Duodenal mucosa (tissue), 2 donors: Measurements from ENCODE around the gene IL31.

ENCODE experiments used
- H3K27ac ChIP-seq: one replicate; pipeline ENCODE4 v1.7.0; 2013; ENCODE audit warnings: low read depth, low read length
- H3K27me3 ChIP-seq, 2 donors: one replicate each; pipeline ENCODE4 v1.7.0; 2013; ENCODE audit warnings: low read length in 2 of 2, control low read depth in 1 of 2; ENCODE audit not compliant: insufficient read depth in 2 of 2, control insufficient read depth in 1 of 2
- H3K36me3 ChIP-seq, 2 donors: one replicate each; pipeline ENCODE4 v1.7.0; 2013; ENCODE audit warnings: low read length in 2 of 2, control low read depth in 1 of 2; ENCODE audit not compliant: insufficient read depth in 2 of 2, control insufficient read depth in 1 of 2
- H3K4me1 ChIP-seq, 2 donors: one replicate each; pipeline ENCODE4 v1.7.0; 2013; ENCODE audit warnings: low read length in 2 of 2, control low read depth in 1 of 2; ENCODE audit not compliant: insufficient read depth in 2 of 2, control insufficient read depth in 1 of 2
- H3K4me3 ChIP-seq, 2 donors: one replicate each; pipeline ENCODE4 v1.7.0; 2013; ENCODE audit warnings: low read length in 2 of 2, low read depth in 1 of 2
- H3K9ac ChIP-seq, 2 donors: one replicate each; pipeline ENCODE4 v1.7.0; 2013; ENCODE audit warnings: low read length in 2 of 2, low read depth in 1 of 2
- H3K9me3 ChIP-seq, 2 donors: one replicate each; pipeline ENCODE4 v1.7.0; 2013; ENCODE audit warnings: low read length in 2 of 2, control low read depth in 1 of 2; ENCODE audit not compliant: control insufficient read depth in 1 of 2

IL31 gene

DNA sequence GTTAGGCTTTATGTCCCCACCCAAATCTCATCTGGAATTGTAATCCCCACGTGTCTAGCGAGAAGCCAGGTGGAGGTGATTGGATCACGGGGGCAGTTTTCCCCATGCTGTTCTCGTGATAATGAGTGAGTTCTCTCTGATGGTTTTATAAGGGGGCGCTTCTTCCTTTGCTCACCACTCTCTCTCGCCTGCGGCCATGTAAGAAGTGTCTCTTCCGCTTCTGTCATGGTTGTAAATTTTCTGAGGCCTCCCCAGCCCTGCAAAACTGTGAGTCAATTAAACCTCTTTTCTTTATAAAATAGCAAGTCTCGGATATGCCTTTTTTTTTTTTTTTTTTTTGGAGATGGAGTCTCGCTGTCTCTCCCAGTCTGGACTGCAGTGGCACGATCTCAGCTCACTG is 13.3 kb downstream of the IL31 start:
- H3K36me3 ChIP-seq = no peaks in the 10 kb centered on the region
- H3K9ac ChIP-seq = no peak overlapping the region
- H3K27me3 ChIP-seq = no peaks in the 10 kb centered on the region
- no peaks in the 10 kb centered on the region for H3K9me3 ChIP-seq
- H3K4me3 ChIP-seq = no peak overlapping the region
- no peak overlapping the region for H3K27ac ChIP-seq
- no peaks in the 10 kb centered on the region for H3K4me1 ChIP-seq

DNA sequence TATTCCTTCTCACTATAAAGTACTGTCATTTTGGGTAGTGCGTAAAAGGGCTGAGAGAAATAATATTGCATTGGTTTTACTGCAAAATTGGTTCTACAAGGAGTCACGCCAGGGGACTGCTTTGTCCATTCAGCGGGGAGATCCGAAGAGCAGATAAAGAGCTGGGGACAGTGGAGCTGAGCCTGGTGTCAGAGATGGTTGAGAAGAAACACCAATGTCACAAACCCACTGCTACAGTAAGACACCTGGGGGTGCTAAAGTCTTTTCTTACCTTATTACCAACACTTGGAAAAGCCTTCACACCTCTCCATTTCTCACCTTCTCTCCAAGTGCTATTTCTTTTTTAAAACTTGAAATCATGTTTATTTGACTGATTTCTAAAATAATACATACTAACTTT is 14.1 kb downstream of the IL31 start:
- Histone ChIP-seq H3K4me3 (no peak overlapping the region), H3K36me3 (no peaks in the 10 kb centered on the region), H3K9ac (no peak overlapping the region), H3K4me1 (no peaks in the 10 kb centered on the region), H3K27me3 (no peaks in the 10 kb centered on the region), H3K9me3 (no peaks in the 10 kb centered on the region), H3K27ac (no peak overlapping the region)

DNA sequence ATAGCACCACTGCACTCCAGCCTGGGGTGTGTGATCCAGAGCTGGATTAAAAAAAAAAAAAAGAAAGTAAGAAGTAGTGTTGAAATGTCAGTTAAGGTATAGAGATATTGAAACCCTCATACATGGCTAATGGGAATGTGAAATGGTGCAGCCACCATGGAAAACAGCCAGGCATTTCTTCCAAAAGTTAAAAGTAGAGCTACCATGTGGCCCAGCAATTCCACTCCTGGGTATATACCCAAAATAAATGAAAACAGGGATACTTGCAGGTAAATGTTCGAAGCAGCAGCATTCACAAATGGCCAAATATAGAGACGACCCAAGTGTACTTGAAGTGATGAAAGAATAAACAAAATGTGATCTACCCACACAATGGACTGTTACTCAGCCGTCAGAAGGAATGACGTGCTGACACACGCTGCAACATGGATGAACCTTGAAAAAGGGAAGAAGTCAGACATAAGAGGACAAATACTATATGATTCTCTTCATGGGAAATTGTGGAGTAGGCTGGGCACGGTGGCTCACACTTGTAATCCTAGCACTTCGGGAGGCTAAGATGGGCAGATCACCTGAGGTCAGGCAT is 15.2 kb downstream of the IL31 start:
- no peak overlapping the region for H3K27ac ChIP-seq
- H3K36me3 ChIP-seq = no peaks in the 10 kb centered on the region
- H3K4me3 ChIP-seq = no peak overlapping the region
- no peaks in the 10 kb centered on the region for H3K4me1 ChIP-seq
- H3K27me3 ChIP-seq = no peaks in the 10 kb centered on the region
- H3K9ac ChIP-seq = no peak overlapping the region
- H3K9me3 ChIP-seq = no peaks in the 10 kb centered on the region

DNA sequence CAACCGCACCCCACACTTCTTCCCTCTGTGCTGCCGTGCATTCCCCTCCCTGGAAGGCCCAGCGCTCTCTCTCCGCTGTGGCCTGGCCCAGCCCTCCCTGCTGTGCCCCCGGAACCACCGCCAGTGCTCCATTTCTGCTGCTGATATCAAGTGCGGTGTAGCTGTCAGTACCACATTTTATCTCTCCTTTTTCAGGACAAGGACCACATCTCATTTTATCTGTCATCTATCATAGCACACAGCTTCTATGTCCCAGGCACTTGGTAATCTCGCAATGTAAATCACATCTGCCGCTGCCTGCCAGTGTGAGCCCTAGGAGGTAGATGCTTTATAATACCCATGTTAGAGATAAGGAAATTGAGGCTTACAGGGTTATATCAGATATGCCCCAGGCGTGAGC is 18.3 kb downstream of the IL31 start:
- no peak overlapping the region for H3K4me3 ChIP-seq
- no peak overlapping the region for H3K27ac ChIP-seq
- H3K9me3 ChIP-seq = no peaks in the 10 kb centered on the region
- no peaks in the 10 kb centered on the region for H3K36me3 ChIP-seq
- H3K9ac ChIP-seq = no peak overlapping the region
- H3K27me3 ChIP-seq = no peaks in the 10 kb centered on the region
- H3K4me1 ChIP-seq = no peaks in the 10 kb centered on the region

DNA sequence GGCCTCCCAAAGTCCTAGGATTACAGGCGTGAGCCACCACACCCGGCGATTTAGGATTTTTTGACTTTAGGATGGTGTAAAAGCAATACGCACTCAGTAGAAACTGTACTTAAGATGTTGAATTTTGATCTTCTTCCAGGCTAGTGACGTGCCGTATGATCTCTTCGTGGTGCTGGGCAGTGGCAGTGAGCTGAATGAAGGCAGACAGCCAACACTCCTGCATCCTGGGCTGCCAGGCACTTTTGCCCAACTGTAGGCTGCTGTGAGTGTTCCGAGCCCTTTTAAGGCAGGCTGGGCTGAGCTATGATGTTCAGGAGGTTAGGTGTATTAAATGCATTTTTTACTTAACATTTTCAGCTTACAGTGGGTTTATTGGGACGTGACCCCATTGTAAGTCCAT is 21.3 kb downstream of the IL31 start:
- H3K4me3 ChIP-seq = no peak overlapping the region
- no peaks in the 10 kb centered on the region for H3K4me1 ChIP-seq
- H3K36me3 ChIP-seq = no peaks in the 10 kb centered on the region
- no peak overlapping the region for H3K9ac ChIP-seq
- H3K27me3 ChIP-seq = no peaks in the 10 kb centered on the region
- no peaks in the 10 kb centered on the region for H3K9me3 ChIP-seq
- no peak overlapping the region for H3K27ac ChIP-seq

DNA sequence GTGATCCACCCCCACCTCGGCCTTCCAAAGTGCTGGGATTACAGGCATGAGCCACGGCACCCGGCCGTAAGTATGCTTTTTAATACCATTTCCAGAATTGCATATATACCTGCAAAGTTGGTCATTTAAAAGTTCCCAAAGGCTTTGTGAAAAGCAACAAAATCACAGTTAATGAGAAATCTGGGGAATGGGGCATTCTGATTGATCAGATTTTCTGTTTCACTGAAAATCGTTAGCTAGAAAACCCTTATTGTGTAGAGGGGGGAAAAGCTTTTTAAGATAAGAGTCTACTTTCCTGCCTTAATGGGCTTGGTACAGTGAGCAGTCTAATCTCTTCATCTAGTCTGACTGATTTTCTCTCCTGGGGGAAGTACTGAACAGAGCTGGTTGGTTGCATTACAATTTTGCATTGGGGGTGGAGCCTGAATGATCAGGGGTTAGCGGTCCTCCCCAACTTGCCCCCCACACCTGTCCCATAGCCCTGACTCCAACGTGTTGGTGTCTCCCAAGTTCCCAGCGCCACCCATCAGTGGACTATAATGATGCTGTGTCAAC is 23.8 kb downstream of the IL31 start:
- H3K27me3 ChIP-seq = no peaks in the 10 kb centered on the region
- H3K9me3 ChIP-seq = no peaks in the 10 kb centered on the region
- H3K36me3 ChIP-seq = no peaks in the 10 kb centered on the region
- H3K4me3 ChIP-seq = no peak overlapping the region
- no peak overlapping the region for H3K27ac ChIP-seq
- no peak overlapping the region for H3K9ac ChIP-seq
- H3K4me1 ChIP-seq = no peaks in the 10 kb centered on the region

DNA sequence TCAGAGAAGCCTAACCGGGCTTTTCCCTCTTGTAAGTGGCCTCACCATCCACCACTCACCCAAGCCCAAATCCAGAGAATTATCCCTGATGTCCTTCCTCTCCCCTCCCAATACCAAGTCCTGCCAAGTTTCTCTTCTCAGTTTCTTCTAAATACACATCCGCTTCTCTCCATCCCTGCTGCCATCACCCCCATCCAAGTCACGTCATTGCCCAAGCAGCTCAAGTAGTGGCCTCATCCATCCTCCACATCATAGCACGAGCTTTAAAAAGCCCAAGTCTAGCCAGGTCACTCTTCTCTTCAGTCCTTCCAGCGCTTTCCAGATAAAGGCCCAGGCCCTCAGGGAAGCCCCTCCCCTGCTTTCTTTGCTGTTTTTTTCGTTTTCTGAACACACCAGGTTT is 25.4 kb downstream of the IL31 start:
- no peaks in the 10 kb centered on the region for H3K27me3 ChIP-seq
- H3K9me3 ChIP-seq = no peaks in the 10 kb centered on the region
- peaks cover 0 to 11% of the 10 kb centered on the region in 2 donors for H3K36me3 ChIP-seq
- no peaks in the 10 kb centered on the region for H3K4me1 ChIP-seq
- no peak overlapping the region for H3K27ac ChIP-seq
- no peak overlapping the region for H3K9ac ChIP-seq
- H3K4me3 ChIP-seq = no peak overlapping the region

DNA sequence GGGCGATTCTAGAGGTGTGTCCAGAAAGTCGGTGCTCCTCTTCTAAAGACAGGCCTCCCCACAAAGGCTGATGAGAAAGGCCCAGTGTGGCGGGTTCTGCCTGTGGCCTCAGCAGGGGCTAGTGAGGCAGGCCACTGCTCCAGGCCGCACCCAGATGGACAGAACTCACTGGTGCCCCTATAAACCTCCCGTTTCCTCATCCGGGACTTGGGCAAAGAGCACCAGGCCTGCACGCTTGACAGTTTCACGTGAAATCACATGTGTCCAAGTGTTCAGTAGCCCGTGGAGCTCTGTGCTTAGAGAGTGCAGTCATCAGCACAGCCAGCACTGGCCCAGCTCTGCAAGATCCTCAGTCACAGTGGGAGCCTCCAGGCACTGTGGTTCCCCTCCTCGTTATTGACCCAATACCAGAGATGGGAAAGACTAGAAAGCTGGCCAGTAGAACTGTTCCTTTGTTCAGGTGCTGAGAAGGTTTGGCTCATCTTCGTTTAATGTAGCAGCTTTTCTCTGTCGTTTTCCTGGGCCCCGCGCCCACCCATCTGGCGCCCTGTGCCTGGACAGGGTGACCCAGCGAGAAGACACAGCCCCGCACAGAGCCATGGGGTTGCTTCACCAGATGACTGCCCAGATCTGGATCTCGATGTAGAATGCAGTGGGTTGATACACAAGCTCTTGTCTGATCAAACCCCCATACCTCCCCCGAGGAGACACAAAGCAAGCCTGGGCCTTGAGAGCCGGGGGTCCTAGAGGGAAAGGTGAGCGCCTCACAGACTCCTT is 26.3 kb downstream of the IL31 start:
- no peaks in the 10 kb centered on the region for H3K9me3 ChIP-seq
- H3K9ac ChIP-seq = no peak overlapping the region
- no peaks in the 10 kb centered on the region for H3K27me3 ChIP-seq
- H3K4me3 ChIP-seq = no peak overlapping the region
- no peaks in the 10 kb centered on the region for H3K4me1 ChIP-seq
- no peak overlapping the region for H3K27ac ChIP-seq
- peaks cover 2 to 20% of the 10 kb centered on the region in 2 donors for H3K36me3 ChIP-seq

DNA sequence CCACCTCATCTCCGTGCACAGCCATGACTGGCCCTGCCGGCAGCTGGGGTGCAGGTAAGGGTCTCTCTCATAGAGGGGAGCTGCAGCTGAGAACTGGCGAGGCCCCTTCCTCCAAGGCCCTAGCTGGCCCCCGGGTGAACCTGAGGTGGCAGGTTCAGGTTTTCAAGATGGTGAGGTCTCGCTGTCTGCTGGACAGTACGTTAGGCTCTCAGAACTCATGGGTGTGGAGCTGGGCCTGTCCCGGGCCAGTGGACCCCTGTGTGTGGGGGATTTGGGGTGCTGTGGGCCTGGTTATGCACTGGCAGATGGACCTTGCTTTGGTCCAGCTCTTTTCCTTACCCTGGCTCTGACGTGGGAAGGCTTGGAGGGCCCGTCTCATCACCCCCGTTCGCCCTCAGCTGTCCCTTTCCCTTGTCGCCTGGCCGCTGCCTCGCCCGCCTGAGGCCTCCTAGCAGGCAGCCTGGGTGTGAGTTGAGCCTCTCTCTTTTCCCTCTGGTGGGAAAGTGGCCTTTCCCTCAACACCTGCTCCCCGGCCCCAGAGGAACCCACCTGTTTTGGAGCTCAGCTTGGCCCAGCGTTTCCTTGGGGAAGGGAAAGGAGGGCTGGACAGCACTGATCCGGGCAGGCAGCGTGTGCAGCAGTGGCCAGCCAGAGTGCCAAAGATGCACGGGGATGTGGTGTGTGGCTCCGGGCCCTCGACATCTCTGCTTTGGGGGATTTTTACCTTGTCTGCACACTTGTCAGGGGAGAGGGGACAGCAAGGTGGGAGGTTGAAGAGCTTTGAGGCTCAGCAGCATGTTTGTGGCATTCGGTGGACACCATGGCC is 28.3 kb downstream of the IL31 start:
- no peaks in the 10 kb centered on the region for H3K27me3 ChIP-seq
- peaks cover 17 to 40% of the 10 kb centered on the region in 2 donors for H3K36me3 ChIP-seq
- no peak overlapping the region for H3K27ac ChIP-seq
- no peaks in the 10 kb centered on the region for H3K4me1 ChIP-seq
- no peak overlapping the region for H3K9ac ChIP-seq
- H3K9me3 ChIP-seq = no peaks in the 10 kb centered on the region
- no peak overlapping the region for H3K4me3 ChIP-seq

DNA sequence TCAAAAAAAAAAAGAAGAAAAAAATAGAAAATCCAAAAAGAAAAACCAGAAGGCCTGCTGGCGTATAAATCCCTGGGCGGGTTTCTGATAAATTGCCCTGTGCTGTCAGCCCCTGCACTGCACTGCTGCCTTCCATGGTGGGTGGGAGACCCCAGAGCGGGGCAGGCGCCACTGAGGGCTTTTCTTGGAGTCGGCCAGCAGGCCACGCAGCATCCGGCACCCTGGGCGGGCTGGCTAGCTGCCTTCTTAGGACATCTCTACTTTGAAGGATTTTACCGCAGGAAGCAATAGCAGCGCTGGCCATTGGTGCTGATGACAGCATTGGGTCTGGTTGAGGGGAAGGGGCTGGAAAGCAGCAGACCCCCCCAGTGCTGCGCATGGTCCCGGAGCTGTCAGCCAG is 29.1 kb downstream of the IL31 start:
- Histone ChIP-seq H3K36me3 (peaks cover 17 to 44% of the 10 kb centered on the region in 2 donors), H3K27ac (no peak overlapping the region), H3K4me1 (no peaks in the 10 kb centered on the region), H3K4me3 (no peak overlapping the region), H3K9me3 (no peaks in the 10 kb centered on the region), H3K9ac (no peak overlapping the region), H3K27me3 (no peaks in the 10 kb centered on the region)
